ENCODE data around the gene COTL1.

COTL1 gene

GRCh38 chr16:84568066-84568465 lies 49.8 kb downstream of the COTL1 start:
- H2BK5ac ChIP-seq (ENCODE audit: low read depth, low read length, poor library complexity, severe bottlenecking), result no peak overlapping the region
- H3K18ac ChIP-seq (ENCODE audit: low read depth in 1 of 2, low read length in 2 of 2), result no peak overlapping the region
- 93% methylated on average over 9 of the region's 9 CpGs for WGBS
- no peak for DNase-seq
- no peak overlapping the region for H3K14ac ChIP-seq (ENCODE audit: low read length in 2 of 2)
- H3K4me2 ChIP-seq (ENCODE audit: low read length, poor library complexity, severe bottlenecking), result no peak overlapping the region
- H3K79me1 ChIP-seq (replicated peaks; ENCODE audit: low read length, poor library complexity, severe bottlenecking), result peaks cover 34% of the 10 kb centered on the region
- no peak overlapping the region for H4K8ac ChIP-seq (ENCODE audit: low read length)
- H3K4me3 ChIP-seq (ENCODE audit: insufficient read depth in 1 of 2, low read depth in 1 of 2, low read length in 2 of 2), result no peak overlapping the region
- no peaks in the 10 kb centered on the region for H3K9me3 ChIP-seq (ENCODE audit: control insufficient read depth, low read length)
- H2AK5ac ChIP-seq (ENCODE audit: low read length, severe bottlenecking), result no peak overlapping the region
- H3K9ac ChIP-seq (ENCODE audit: low read length), result no peak overlapping the region
- no peak overlapping the region for H3K27ac ChIP-seq (ENCODE audit: low read length, poor library complexity, severe bottlenecking)
- H3K23ac ChIP-seq (ENCODE audit: low read length in 2 of 2), result no peak overlapping the region
- H2AFZ ChIP-seq (ENCODE audit: low read depth, low read length), result no peak overlapping the region
- no peak overlapping the region for H2BK120ac ChIP-seq (ENCODE audit: low read depth, low read length)
- H3K4ac ChIP-seq (ENCODE audit: low read depth in 1 of 2, low read length in 2 of 2), result no peak overlapping the region
- H3K27me3 ChIP-seq (ENCODE audit: control insufficient read depth in 1 of 2, insufficient read depth in 1 of 2, low read length in 2 of 2), result no peaks in the 10 kb centered on the region
- no peak overlapping the region for H2BK15ac ChIP-seq (ENCODE audit: low read depth, poor library complexity, severe bottlenecking)
- H3K36me3 ChIP-seq (ENCODE audit: control insufficient read depth in 1 of 2, insufficient read depth in 2 of 2, low read depth in 1 of 2, low read length in 2 of 2), result peaks cover 62 to 82% of the 10 kb centered on the region in 2 experiments
- no peak overlapping the region for H2BK12ac ChIP-seq (ENCODE audit: low read length in 2 of 2)
- no peaks in the 10 kb centered on the region for H3K4me1 ChIP-seq (ENCODE audit: control insufficient read depth, insufficient read depth, low read depth, low read length)
- H4K91ac ChIP-seq (ENCODE audit: low read length), result no peak overlapping the region

GRCh38 chr16:84567286-84567962 lies 50.5 kb downstream of the COTL1 start:
- Histone ChIP-seq H3K4me3 (ENCODE audit: insufficient read depth in 1 of 2, low read depth in 1 of 2, low read length in 2 of 2) (no peak overlapping the region), H4K8ac (ENCODE audit: low read length) (no peak overlapping the region), H3K9me3 (ENCODE audit: control insufficient read depth, low read length) (no peaks in the 10 kb centered on the region), H3K14ac (ENCODE audit: low read length in 2 of 2) (no peak overlapping the region), H2BK12ac (ENCODE audit: low read length in 2 of 2) (no peak overlapping the region), H3K27ac (ENCODE audit: low read length, poor library complexity, severe bottlenecking) (no peak overlapping the region), H2BK15ac (ENCODE audit: low read depth, poor library complexity, severe bottlenecking) (no peak overlapping the region), H2BK120ac (ENCODE audit: low read depth, low read length) (no peak overlapping the region), H3K4me2 (ENCODE audit: low read length, poor library complexity, severe bottlenecking) (no peak overlapping the region), H3K23ac (ENCODE audit: low read length in 2 of 2) (peak overlapping the region in 1 of 2 experiments; percentile 23), H2AFZ (ENCODE audit: low read depth, low read length) (no peak overlapping the region), H4K91ac (ENCODE audit: low read length) (no peak overlapping the region), H2AK5ac (ENCODE audit: low read length, severe bottlenecking) (no peak overlapping the region), H3K27me3 (ENCODE audit: control insufficient read depth in 1 of 2, insufficient read depth in 1 of 2, low read length in 2 of 2) (no peaks in the 10 kb centered on the region), H3K36me3 (ENCODE audit: control insufficient read depth in 1 of 2, insufficient read depth in 2 of 2, low read depth in 1 of 2, low read length in 2 of 2) (peaks cover 63 to 79% of the 10 kb centered on the region in 2 experiments), H3K4ac (ENCODE audit: low read depth in 1 of 2, low read length in 2 of 2) (no peak overlapping the region), H3K4me1 (ENCODE audit: control insufficient read depth, insufficient read depth, low read depth, low read length) (no peaks in the 10 kb centered on the region), H3K79me1 (replicated peaks; ENCODE audit: low read length, poor library complexity, severe bottlenecking) (peaks cover 30% of the 10 kb centered on the region), H3K9ac (ENCODE audit: low read length) (no peak overlapping the region), H3K18ac (ENCODE audit: low read depth in 1 of 2, low read length in 2 of 2) (no peak overlapping the region), H2BK5ac (ENCODE audit: low read depth, low read length, poor library complexity, severe bottlenecking) (no peak overlapping the region)
- no peak for DNase-seq
- WGBS, result 96% methylated on average over 16 of the region's 16 CpGs

GRCh38 chr16:84566545-84567257 lies 51.2 kb downstream of the COTL1 start:
- Histone ChIP-seq H3K9me3 (ENCODE audit: control insufficient read depth, low read length) (no peaks in the 10 kb centered on the region), H3K4me1 (ENCODE audit: control insufficient read depth, insufficient read depth, low read depth, low read length) (peaks cover 4% of the 10 kb centered on the region), H3K18ac (ENCODE audit: low read depth in 1 of 2, low read length in 2 of 2) (no peak overlapping the region), H2BK5ac (ENCODE audit: low read depth, low read length, poor library complexity, severe bottlenecking) (no peak overlapping the region), H3K79me1 (replicated peaks; ENCODE audit: low read length, poor library complexity, severe bottlenecking) (peaks cover 22% of the 10 kb centered on the region), H3K27me3 (ENCODE audit: control insufficient read depth in 1 of 2, insufficient read depth in 1 of 2, low read length in 2 of 2) (no peaks in the 10 kb centered on the region), H3K27ac (ENCODE audit: low read length, poor library complexity, severe bottlenecking) (no peak overlapping the region), H3K23ac (ENCODE audit: low read length in 2 of 2) (no peak overlapping the region), H2BK120ac (ENCODE audit: low read depth, low read length) (no peak overlapping the region), H3K36me3 (ENCODE audit: control insufficient read depth in 1 of 2, insufficient read depth in 2 of 2, low read depth in 1 of 2, low read length in 2 of 2) (peaks cover 63 to 78% of the 10 kb centered on the region in 2 experiments), H2BK12ac (ENCODE audit: low read length in 2 of 2) (no peak overlapping the region), H3K4me2 (ENCODE audit: low read length, poor library complexity, severe bottlenecking) (no peak overlapping the region), H3K4me3 (ENCODE audit: insufficient read depth in 1 of 2, low read depth in 1 of 2, low read length in 2 of 2) (no peak overlapping the region), H3K4ac (ENCODE audit: low read depth in 1 of 2, low read length in 2 of 2) (no peak overlapping the region), H3K14ac (ENCODE audit: low read length in 2 of 2) (no peak overlapping the region), H2AK5ac (ENCODE audit: low read length, severe bottlenecking) (no peak overlapping the region), H2AFZ (ENCODE audit: low read depth, low read length) (no peak overlapping the region), H4K8ac (ENCODE audit: low read length) (no peak overlapping the region), H2BK15ac (ENCODE audit: low read depth, poor library complexity, severe bottlenecking) (no peak overlapping the region), H3K9ac (ENCODE audit: low read length) (no peak overlapping the region), H4K91ac (ENCODE audit: low read length) (no peak overlapping the region)
- 94% methylated on average over 19 of the region's 21 CpGs for WGBS
- DNase-seq, result no peak

GRCh38 chr16:84565669-84566495 lies 52.0 kb downstream of the COTL1 start:
- H2BK5ac ChIP-seq (ENCODE audit: low read depth, low read length, poor library complexity, severe bottlenecking), result no peak overlapping the region
- H4K91ac ChIP-seq (ENCODE audit: low read length), result no peak overlapping the region
- H3K4me1 ChIP-seq (ENCODE audit: control insufficient read depth, insufficient read depth, low read depth, low read length), result peaks cover 5% of the 10 kb centered on the region
- no peak overlapping the region for H2AK5ac ChIP-seq (ENCODE audit: low read length, severe bottlenecking)
- peaks cover 17% of the 10 kb centered on the region for H3K79me1 ChIP-seq (replicated peaks; ENCODE audit: low read length, poor library complexity, severe bottlenecking)
- no peak overlapping the region for H3K4me3 ChIP-seq (ENCODE audit: insufficient read depth in 1 of 2, low read depth in 1 of 2, low read length in 2 of 2)
- no peaks in the 10 kb centered on the region for H3K9me3 ChIP-seq (ENCODE audit: control insufficient read depth, low read length)
- no peak overlapping the region for H3K23ac ChIP-seq (ENCODE audit: low read length in 2 of 2)
- H2AFZ ChIP-seq (ENCODE audit: low read depth, low read length), result no peak overlapping the region
- H3K27me3 ChIP-seq (ENCODE audit: control insufficient read depth in 1 of 2, insufficient read depth in 1 of 2, low read length in 2 of 2), result no peaks in the 10 kb centered on the region
- no peak overlapping the region for H2BK12ac ChIP-seq (ENCODE audit: low read length in 2 of 2)
- DNase-seq, result no peak
- no peak overlapping the region for H3K18ac ChIP-seq (ENCODE audit: low read depth in 1 of 2, low read length in 2 of 2)
- 88% methylated on average over 22 of the region's 22 CpGs for WGBS
- H3K36me3 ChIP-seq (ENCODE audit: control insufficient read depth in 1 of 2, insufficient read depth in 2 of 2, low read depth in 1 of 2, low read length in 2 of 2), result peaks cover 61 to 71% of the 10 kb centered on the region in 2 experiments
- no peak overlapping the region for H3K14ac ChIP-seq (ENCODE audit: low read length in 2 of 2)
- H3K9ac ChIP-seq (ENCODE audit: low read length), result no peak overlapping the region
- no peak overlapping the region for H2BK15ac ChIP-seq (ENCODE audit: low read depth, poor library complexity, severe bottlenecking)
- no peak overlapping the region for H4K8ac ChIP-seq (ENCODE audit: low read length)
- H3K27ac ChIP-seq (ENCODE audit: low read length, poor library complexity, severe bottlenecking), result no peak overlapping the region
- no peak overlapping the region for H3K4ac ChIP-seq (ENCODE audit: low read depth in 1 of 2, low read length in 2 of 2)
- no peak overlapping the region for H2BK120ac ChIP-seq (ENCODE audit: low read depth, low read length)
- H3K4me2 ChIP-seq (ENCODE audit: low read length, poor library complexity, severe bottlenecking), result no peak overlapping the region

All from mesenchymal stem cell (in vitro differentiated cells and primary cell).